Ishikawa (cell line): Measurements from ENCODE around the gene RAC2.
A peak's percentile ranks its signal among the peaks of the same experiment; 100 is the strongest.

Experiments used
- CEBPB ChIP-seq: IDR thresholded peaks from 2 replicates; pipeline ENCODE4 v1.6.1; 2012
- CREB1 ChIP-seq: IDR thresholded peaks from 2 replicates; pipeline ENCODE4 v1.6.1; 2012; ENCODE audit warnings: low read depth
- EGR1 ChIP-seq: IDR thresholded peaks from 2 replicates; pipeline ENCODE4 v1.6.1; 2012
- EP300 ChIP-seq: IDR thresholded peaks from 2 replicates; pipeline ENCODE4 v1.6.1; 2012; ENCODE audit warnings: borderline replicate concordance
- FOXM1 ChIP-seq: IDR thresholded peaks from 2 replicates; pipeline ENCODE4 v1.6.1; 2012; ENCODE audit warnings: low read depth, borderline replicate concordance
- NFIC ChIP-seq: IDR thresholded peaks from 2 replicates; pipeline ENCODE4 v1.6.1; 2012
- RAD21 ChIP-seq: IDR thresholded peaks from 2 replicates; pipeline ENCODE4 v1.6.1; 2012; ENCODE audit warnings: low read depth
- TAF1 ChIP-seq: IDR thresholded peaks from 2 replicates; pipeline ENCODE4 v1.6.1; 2012; ENCODE audit warnings: low read depth, mild to moderate bottlenecking
- TCF12 ChIP-seq: IDR thresholded peaks from 2 replicates; pipeline ENCODE4 v1.6.1; 2012; ENCODE audit warnings: low read depth
- TEAD4 ChIP-seq: IDR thresholded peaks from 2 replicates; pipeline ENCODE4 v1.6.1; 2012
- YY1 ChIP-seq: IDR thresholded peaks from 2 replicates; pipeline ENCODE4 v1.6.1; 2012; ENCODE audit warnings: low read depth
- ZBTB7A ChIP-seq: IDR thresholded peaks from 2 replicates; pipeline ENCODE4 v1.6.1; 2012; ENCODE audit warnings: low read depth
- TF ChIP-seq, protein P1 (sequence below): IDR thresholded peaks from 2 replicates; pipeline ENCODE4 v1.6.1; 2012; ENCODE audit warnings: low read depth, mild to moderate bottlenecking
- TF ChIP-seq, protein P2 (sequence below): IDR thresholded peaks from 2 replicates; pipeline ENCODE4 v1.6.1; 2012
- TF ChIP-seq, protein P3 (sequence below): IDR thresholded peaks from 2 replicates; pipeline ENCODE4 v1.6.1; 2012

The RAC2 gene

DNA sequence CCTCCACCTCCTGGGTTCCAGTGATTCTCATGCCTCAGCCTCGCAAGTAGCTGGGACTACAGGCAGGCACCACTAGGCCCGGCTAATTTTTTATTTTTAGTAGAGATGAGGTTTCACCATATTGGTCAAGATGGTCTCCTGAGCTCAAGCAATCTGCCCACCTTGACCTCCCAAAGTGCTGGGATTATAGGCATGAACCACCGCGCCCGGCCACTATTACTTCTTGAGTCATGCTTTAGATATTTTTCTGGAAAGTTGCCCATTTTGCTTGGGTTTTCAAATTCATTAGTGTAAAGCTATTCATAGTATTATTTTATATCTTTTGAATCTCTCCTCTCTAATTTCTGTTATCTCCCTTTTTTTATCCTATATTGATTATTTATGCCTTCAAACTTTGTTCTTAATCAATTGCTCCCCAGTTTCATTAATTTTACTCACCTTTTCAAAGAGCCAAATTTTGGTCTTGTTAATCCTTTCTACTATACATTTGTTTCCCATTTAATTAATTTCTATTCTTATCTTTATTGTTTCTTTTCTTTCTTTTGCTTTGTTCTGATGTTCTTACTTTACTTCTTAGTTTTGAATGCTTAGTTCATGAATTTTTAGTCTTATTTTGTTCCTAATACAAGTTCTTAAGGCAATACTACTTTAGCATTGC, 10.3 kb upstream of the RAC2 start:
- TF ChIP-seq, protein P1, sequence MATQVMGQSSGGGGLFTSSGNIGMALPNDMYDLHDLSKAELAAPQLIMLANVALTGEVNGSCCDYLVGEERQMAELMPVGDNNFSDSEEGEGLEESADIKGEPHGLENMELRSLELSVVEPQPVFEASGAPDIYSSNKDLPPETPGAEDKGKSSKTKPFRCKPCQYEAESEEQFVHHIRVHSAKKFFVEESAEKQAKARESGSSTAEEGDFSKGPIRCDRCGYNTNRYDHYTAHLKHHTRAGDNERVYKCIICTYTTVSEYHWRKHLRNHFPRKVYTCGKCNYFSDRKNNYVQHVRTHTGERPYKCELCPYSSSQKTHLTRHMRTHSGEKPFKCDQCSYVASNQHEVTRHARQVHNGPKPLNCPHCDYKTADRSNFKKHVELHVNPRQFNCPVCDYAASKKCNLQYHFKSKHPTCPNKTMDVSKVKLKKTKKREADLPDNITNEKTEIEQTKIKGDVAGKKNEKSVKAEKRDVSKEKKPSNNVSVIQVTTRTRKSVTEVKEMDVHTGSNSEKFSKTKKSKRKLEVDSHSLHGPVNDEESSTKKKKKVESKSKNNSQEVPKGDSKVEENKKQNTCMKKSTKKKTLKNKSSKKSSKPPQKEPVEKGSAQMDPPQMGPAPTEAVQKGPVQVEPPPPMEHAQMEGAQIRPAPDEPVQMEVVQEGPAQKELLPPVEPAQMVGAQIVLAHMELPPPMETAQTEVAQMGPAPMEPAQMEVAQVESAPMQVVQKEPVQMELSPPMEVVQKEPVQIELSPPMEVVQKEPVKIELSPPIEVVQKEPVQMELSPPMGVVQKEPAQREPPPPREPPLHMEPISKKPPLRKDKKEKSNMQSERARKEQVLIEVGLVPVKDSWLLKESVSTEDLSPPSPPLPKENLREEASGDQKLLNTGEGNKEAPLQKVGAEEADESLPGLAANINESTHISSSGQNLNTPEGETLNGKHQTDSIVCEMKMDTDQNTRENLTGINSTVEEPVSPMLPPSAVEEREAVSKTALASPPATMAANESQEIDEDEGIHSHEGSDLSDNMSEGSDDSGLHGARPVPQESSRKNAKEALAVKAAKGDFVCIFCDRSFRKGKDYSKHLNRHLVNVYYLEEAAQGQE: no peak
- TF ChIP-seq TAF1: no peak
- no peak for TF ChIP-seq FOXM1
- TF ChIP-seq ZBTB7A: no peak
- TF ChIP-seq, protein P2, sequence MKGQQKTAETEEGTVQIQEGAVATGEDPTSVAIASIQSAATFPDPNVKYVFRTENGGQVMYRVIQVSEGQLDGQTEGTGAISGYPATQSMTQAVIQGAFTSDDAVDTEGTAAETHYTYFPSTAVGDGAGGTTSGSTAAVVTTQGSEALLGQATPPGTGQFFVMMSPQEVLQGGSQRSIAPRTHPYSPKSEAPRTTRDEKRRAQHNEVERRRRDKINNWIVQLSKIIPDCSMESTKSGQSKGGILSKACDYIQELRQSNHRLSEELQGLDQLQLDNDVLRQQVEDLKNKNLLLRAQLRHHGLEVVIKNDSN: no peak
- no peak for TF ChIP-seq NFIC
- TF ChIP-seq EGR1: no peak
- TF ChIP-seq CEBPB: no peak
- no peak for TF ChIP-seq TCF12
- TF ChIP-seq YY1: no peak
- no peak for TF ChIP-seq CREB1
- TF ChIP-seq, protein P3, sequence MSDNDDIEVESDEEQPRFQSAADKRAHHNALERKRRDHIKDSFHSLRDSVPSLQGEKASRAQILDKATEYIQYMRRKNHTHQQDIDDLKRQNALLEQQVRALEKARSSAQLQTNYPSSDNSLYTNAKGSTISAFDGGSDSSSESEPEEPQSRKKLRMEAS: no peak
- no peak for TF ChIP-seq RAD21
- no peak for TF ChIP-seq EP300
- TF ChIP-seq TEAD4: no peak

GRCh38 chr22:37253126-37253660, 9.1 kb upstream of the RAC2 start:
- TF ChIP-seq EGR1 (no peak), TEAD4 (no peak), CREB1 (no peak), ZBTB7A (no peak), FOXM1 (no peak), TAF1 (no peak)
- TF ChIP-seq, protein P2: no peak

- TF ChIP-seq, protein P1: no peak
- TF ChIP-seq YY1: 0 out of 2 replicates have a peak, but pooled peaks have one; percentile 29
- TF ChIP-seq ZBTB7A: no peak
- no peak for TF ChIP-seq EP300
Measured at GRCh38 chr22:37249986-37250385, 5.9 kb upstream of the RAC2 start.

GRCh38 chr22:37248251-37248650, 4.2 kb upstream of the RAC2 start:
- TF ChIP-seq ZBTB7A: no peak

DNA sequence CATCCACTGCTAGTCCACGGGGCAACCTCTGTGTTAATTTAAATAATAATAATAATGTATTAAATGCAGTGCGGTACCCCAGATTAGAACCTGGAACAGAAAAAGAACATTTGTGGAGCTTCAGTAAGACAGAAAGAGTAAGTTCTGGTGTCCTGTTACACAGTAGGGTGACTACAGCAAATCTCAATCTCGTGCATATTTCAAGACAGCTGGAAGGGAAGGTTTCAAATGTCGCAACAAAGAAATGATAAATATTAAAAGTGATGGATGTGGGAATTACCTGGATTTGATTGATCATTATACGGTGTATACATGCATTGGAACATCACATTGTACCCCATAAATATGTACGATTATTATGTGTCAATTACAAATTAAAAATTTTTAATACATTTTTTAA, 1.7 kb upstream of the RAC2 start:
- no peak for TF ChIP-seq CREB1

- TF ChIP-seq, protein P3: no peak
- TF ChIP-seq YY1 (no peak), FOXM1 (no peak), EGR1 (no peak), TEAD4 (no peak), CREB1 (no peak), CEBPB (no peak), ZBTB7A (no peak), EP300 (no peak), TAF1 (no peak), TCF12 (no peak)
- TF ChIP-seq, protein P2: no peak
Measured at GRCh38 chr22:37244922-37245722, 1.1 kb upstream of the RAC2 start.
